HS-5 (cell line): ENCODE measurements around the gene CEND1.

Experiments
- DNase-seq: peaks from one replicate; pipeline ENCODE4 v3.0.0-alpha.2; 2012; ENCODE audit warnings: low read depth

The CEND1 gene

DNA sequence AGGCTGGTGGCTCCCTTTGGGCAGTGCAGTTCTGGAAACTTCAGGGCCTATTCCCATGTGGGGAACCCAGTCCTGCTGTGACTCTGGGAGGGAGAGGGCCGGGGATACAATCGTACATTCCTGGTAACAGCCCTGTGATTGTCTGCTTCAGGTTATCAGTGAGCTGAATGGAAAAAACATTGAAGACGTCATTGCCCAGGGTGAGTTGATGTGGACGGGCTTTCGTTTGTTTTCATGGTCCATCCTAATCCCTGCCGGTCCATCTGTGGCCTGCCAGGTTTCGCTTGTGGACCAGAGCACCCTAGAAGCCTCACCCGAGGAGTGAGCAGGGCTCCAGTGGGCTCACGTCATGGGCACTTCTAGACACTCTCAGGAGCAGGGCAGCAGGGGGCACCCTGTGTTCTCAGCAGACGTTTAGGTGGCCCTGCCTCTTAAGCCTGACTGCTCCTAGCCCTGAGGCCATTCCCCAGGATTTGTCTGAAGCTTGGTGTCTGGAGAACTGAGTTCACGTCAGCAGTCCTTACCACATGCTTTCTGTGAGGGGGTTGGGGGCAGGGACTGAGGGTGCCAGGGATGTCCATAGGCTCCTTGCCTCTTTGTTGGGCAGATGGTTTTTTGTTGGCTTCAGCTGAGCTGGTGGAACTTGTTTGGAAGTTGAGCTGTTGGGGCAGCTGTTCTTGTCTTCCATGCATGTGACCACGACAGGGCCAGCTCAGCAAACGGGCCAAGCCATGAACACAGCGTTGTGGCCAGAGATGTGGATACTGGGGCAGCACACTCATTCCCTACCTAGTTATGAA is 21.8 kb upstream of the CEND1 start:
- no peak for DNase-seq

DNA sequence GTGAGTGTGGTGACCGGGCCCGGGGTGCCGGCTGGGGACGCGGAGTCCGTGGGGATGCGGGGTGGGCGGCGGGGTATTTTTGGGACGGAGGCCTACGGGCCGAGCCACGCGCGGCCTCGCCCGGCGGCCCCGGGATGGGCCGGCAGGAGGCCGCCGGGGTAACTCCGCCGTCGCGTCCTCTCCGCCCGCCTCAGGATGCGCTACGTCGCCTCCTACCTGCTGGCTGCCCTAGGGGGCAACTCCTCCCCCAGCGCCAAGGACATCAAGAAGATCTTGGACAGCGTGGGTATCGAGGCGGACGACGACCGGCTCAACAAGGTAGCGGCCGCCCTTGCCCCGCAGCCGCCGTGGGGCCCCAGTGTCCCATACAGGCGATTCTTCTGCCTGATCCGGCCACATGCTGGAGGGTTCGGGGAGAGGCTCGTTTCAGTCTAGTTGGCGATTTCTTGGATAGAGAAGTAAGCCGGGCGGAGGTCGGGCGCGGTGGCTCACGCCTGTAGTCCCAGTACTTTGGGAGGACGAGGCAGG is 20.2 kb upstream of the CEND1 start:
- no peak for DNase-seq

DNA sequence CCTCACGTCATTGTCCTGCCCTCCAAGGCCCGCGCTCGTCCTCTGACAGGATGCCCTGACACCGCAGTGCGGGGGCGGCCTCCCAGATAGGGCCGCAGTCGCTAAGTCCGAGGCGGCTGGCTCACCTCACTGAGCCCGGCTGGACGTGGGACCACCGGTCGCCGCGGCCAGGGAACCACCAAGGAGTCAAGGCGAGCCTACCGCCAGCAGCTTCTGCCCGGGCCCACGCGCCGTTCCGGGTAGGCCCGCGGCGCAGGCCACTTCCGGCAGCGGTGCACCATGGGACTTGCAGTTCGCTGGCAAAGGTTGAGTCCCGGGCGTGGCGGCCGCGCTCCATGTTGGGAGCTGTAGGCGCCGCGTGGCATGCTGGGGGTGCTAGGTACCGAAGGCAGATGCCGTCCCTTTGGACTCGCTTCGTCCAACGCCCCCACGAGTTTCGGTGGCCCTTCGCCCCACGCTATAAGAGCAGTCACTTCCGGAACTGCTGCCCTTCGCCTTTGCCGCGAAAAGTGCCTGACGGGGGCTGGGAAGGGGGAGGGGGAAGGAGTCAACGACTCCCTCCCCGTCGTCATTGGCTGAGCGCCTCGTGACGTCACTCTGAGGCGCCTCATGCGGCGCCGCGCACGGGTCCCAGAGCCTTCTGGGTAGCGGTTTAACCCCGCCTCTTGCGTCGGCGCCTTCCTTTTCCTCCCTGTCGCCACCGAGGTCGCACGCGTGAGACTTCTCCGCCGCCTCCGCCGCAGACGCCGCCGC is 19.6 kb upstream of the CEND1 start, which contains the start of gene RPLP2:
TSS of gene RPLP2 (plus strand) at position 681 of the 753 bp plus-strand sequence. CDS start 268 bp downstream, outside the sequence.
- peak; percentile 89 for DNase-seq

DNA sequence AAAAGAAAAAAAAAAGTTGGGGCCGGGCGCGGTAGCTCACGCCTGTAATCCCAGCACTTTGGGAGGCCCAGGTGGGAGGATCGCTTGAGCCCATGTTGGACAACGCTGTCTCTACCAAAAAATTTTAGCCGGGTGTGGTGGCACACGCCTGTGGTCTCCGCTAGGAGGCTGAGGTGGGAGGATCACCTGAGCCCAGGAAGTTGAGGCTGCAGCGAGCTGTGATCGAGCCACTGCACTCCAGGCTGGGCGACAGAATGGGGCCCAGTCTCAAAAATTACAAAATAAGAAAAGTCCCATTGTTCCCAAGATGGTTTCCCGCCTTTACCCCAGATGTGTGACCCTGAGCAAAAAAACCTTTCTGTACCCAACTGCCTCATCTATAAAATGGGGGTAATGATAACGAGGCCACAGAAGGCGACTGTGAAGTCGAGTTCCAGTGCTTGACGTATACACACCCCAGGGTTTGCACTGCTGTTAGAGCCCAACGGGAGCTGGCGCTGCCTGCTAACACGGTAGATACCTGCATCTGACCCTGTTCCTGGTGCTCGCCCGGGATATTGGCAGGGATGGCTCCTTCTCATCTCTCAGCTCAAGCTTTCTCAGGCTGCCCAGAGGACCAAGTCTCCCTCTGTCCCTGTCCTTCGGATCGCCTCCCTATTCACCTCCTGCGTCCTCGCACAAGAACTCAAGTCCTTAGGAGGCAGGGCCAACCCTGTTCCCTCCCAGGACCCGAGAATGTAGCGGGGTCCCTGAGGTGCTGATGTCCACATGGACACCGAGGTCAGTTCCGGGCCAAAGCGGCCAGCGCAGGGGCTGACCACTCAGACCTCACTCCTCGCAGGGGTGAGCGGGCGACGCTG is 18.8 kb upstream of the CEND1 start:
- no peak for DNase-seq

DNA sequence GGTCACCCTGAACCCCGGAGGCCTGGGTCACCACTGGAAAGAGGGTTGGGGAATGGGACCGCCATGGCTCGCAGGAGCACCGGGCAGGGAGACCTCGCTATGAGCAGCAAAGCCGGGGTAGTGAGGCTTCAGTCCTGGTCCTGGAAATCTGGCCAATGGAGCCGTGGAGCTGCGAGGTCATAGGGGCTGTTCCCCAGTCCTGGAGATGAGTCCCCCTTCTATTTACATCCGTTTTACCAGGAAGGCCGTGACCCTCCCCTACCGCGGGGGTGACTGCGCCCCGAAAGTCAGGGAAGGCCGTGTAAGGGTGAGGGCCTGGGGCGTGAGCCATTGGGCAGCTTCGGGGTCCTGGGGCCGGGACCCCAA is 14.7 kb upstream of the CEND1 start:
- DNase-seq: no peak

DNA sequence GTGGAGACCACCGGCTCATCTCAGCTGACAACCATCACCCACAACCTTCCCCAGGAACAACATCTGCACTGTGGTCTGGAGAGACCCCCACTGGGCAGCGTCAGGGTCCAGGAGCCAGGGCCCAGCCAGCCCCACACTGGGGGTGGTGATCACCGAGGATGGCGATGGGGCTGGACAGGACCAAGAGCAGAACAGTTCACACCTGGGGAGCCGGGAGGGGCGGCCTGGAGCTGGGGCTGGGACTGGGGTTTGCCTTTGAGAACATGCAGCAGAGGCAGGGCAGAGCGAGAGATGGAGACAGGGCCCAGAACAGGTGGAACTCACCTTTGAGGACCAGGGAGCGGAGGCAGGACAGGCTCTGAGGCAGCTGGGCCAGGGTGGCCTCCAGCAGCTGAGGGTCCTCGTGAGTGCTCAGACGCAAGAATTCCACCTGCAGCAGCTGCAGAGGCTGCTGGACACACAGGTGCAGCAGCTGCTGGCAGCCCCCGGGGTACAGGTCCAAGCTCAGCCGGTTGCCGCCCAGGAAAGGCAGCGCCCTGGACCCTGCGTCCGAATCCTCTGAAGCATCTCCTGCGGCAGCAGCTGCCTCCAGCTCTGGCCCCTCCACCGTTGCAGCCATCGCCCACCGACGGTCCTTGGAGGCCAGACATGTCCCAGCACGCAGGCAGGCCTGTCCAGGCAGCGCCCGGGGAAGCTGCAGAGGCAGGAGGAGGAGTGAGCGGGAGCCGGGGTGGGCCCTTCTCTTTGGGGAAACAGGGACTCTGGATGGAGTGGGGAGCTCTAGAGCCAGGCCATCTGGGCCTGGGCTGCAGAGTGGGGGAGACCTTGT is 14.1 kb upstream of the CEND1 start:
- DNase-seq: no peak

DNA sequence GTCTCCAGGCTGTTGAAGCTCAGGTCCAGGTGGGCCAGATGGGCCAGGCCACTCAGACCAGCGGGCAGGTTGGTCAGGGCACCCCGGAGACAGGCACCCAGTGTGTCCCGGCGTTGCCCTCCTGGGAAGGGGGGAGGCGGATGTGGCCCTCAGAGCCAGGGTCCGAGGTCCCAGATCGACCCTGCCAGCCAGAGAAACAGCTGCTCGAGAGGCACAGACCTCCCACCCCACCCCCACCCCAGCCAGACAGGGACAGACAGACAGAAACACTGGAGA is 13.5 kb upstream of the CEND1 start:
- DNase-seq: no peak

DNA sequence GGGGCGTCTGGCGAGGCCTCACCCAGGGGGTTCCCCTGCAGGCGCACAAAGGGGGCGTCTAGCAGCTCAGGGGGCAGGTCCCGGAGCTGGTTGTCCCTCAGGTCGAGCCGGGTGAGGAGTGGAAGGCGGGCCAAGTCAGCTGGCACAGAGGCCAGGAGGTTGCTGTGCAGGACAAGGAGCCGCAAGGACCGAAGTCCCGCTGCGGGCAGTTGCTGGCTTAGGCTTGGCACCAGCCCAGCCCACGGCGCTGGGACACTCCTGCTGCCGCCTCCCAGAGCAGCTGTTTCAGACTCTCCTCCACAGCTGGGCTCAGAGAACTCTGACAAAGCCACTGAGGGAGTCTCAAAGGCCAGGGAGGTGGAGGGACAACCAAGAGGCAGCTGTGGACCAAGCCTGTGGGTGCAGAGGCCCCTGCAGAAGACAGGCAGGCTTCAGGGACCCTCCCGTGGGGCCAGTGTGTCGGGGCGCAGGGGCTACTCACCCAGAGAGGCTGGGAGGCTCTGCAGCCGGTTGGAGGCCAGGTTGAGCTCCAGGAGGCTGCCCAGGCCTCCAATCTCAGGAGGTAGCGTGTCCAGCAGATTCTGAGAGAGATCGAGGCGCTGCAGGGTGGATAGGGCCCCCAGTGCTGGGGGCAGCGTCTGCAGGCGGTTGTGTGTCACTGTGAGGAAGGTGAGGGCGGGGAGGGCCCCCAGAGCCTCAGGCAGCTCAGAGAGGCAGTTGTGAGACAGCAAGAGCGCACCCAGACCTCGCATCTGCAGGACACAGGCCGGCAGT is 13.0 kb upstream of the CEND1 start:
- DNase-seq: no peak

DNA sequence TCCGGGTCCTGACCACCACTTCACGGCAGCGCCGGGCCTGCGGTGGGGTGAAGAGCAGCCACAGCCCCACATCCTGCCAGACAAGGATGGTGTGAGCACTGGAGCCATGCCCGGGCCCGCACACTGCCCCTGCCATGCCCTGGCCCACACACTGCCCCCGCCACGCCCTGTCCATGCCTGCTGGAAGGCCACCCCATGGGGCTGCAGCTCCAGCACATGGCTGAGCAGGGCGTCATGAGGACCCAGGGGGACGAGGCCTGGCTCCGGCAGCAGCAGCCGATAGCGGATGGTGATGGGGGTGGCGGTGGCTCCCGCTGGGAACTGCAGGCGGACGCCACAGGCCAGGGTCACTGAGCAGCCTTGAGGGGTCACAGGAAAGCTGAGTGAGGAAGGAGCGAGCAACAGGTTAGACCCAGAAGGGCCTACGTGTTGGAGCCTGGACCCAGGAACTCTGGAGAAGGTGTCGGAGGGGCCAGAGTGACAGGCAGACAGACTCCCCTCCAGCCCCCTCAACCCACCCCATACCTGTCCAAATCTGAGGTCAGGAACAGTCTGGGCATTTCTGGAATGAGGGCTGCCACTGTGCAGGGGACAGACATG is 12.2 kb upstream of the CEND1 start:
- no peak for DNase-seq

DNA sequence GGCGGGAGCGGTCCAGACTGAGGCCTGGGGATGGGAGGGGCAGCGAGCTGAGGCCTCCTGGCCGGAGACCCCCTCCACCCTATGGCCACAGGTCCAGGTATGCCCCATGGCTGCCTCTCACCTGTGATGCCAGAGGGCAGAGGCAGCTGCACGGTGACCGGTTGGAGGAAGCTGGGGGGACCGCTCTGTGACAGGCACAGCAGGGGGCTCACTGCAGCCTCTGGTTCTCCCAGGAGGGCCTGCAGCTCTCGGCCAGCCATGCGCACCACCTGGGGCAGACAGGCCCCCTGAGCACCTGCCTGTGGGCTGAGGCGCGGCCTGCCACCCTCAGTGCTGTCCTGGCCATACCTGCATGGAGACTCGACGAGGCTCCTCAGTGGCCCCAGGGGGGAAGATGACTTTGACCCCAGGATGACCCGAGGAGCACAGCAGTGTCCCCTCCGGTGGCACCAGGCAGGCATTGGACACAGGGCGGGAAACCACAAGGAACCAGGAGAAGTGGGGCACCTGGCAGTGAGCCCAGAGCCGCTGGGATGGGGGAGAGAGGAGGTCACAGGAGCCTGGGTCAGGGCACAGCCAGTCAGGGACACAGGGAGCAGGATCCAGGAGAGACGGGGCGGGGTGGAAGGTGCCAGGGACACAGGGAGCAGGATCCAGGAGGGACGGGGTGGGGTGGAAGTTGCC is 11.3 kb upstream of the CEND1 start:
- no peak for DNase-seq

DNA sequence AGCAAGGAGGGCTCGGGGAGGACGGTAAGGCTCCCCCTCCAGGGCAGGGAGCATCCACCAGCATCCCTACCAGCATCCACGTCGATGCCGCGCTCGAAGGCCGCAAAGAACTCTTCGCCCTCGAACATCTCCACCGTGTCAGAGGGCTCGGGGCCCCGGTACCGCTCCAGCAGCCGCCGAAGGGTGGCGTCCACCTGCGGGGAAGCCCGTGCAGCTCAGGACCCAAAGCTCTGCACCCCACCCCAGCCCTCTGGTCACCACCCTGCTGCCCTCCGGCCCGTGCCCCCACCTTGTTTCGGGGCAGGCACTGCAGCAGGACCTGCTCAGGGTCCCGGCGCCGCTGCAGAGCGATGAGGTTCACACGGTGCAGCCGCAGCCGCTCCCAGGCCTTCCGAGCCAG is 10.6 kb upstream of the CEND1 start:
- no peak for DNase-seq

DNA sequence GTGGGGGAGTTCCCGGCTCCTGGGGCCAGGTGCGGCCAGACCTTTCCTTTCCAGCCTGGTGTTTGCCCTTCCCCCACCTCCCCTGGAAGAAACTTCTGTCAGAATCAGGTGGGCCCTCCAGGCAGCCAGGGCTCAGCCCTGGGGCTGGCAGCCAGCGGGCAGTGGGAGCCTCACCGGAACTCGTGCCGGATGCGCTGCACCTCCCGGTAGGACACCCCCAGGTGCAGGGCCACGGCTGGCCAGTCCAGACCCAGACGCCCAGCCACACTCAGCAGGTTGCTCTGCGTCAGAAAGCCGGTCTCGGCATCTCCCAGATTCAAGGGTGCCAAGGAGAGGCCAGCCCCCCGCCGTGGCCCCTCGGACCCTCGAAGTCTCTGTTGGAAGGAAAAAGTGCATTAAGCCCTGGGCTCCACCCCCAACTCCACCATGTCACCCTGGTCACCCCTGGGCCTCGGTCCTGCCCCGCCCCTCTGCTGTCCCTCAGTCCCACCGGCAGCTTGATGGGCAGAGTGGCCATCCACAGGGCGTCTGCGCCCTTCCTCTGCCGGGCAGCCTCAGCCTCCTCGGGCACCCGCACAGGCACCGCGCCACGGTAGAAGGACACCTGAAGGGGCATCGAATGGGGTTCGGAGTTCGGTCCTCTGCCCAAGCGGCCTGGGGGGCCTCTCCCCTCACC is 9.9 kb upstream of the CEND1 start:
- DNase-seq: no peak

DNA sequence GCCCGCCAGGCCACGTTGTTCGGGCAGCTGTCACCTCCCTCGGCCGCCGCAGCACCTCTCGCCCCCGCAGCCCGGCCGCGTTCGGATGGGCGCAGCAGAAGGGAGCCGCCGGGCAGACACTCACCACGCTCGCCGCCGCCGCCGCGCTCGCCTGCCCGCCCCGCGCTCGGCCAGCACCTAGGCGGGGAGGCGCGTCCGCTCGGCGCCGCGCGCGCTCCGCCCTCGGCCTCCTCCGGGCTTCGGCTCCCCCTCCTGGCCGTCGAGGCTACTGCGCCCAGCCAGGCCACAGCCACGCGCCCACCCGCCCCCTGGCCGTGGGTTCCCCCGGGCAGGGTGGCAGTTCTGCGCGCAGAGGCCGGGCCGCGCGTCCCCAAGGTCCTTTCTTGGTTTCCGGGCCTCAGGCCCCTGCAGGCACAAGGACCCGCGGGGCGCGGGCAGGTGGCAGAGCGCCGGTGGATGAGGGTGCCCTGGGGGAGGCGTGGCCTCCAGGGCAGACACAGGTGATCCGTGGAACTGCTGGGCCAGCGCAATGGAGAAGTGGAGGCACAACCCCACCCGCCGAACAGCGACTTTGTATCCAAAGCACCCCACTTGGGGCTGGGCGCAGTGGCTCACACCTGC is 8.3 kb upstream of the CEND1 start, which contains the start of gene SLC25A22:
TSS of gene SLC25A22 (minus strand) at position 189 of the 621 bp plus-strand sequence. CDS start 3,275 bp downstream, outside the sequence.
- DNase-seq: no peak

DNA sequence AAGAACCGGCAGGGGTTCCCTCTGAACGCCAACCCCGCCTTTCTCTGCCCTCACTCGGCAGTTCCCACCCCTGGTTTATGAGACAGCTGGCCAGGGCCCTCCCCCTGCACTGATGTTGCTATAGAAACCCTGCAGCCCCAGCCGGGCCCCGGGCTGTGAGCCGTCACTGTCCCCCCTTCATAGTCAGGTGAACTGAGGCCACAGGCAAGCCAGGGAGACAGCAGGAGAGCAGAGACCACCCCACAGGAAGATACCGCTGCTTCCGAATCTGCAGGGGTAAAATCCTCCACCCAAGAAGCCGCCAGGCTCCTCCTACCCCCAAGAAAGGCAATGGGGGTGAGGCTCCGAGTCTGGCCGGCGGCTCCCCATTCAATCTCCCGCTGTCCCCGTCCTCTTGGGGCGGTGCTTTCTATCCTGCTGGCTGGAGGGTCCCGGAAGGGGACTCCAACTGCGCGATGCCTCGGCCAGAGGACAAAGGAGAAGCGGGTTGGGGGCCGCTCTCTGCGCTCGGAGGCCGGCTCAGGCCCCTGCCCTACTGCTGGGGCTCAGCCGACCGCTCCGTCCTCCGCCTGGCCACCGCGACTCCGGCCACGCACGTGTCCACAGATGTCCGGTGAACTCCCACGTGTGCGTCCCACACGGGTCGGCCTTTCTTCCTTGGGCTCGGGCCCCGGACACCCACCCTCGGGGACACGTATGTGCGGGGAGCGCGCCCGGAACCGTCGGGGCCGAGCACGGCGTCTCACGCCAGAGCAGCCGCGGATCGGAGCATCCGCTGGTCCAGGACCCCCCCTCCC is 7.6 kb upstream of the CEND1 start:
- no peak for DNase-seq

DNA sequence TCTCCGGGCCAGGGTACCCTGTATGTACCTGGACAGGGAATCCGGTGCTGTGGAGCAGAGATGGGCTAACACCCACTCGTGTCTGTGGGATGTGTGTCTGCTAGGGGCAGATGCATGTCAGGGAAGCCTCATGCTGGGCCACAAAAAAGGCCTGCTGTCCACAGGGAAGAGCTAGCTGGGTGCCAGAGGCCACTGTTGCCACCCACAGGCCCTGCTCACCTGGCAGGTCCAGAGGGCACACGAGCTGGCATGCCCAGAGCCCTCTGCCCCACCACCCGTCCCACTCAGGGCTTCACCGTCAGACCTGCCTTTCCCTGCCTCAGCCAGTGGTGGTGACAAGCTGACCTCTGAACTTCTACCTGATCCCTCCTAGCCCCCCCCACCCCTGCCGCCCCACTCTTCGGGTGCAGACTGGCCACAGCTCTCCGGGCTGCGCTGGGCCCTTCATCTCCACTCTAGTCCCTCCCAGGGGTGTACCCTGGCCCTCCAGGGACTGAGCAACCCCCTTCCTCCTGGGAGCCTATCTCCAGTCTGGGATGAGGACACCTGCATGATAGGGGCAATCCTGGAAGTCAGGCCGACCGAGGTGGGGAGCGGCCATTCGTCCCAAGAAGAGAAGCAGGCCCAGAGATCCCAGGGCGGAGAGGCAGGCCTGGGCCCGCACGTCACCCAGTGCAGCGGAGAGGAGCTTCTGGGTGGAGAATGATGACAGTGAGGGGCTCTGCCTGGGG is 6.8 kb upstream of the CEND1 start:
- no peak for DNase-seq

DNA sequence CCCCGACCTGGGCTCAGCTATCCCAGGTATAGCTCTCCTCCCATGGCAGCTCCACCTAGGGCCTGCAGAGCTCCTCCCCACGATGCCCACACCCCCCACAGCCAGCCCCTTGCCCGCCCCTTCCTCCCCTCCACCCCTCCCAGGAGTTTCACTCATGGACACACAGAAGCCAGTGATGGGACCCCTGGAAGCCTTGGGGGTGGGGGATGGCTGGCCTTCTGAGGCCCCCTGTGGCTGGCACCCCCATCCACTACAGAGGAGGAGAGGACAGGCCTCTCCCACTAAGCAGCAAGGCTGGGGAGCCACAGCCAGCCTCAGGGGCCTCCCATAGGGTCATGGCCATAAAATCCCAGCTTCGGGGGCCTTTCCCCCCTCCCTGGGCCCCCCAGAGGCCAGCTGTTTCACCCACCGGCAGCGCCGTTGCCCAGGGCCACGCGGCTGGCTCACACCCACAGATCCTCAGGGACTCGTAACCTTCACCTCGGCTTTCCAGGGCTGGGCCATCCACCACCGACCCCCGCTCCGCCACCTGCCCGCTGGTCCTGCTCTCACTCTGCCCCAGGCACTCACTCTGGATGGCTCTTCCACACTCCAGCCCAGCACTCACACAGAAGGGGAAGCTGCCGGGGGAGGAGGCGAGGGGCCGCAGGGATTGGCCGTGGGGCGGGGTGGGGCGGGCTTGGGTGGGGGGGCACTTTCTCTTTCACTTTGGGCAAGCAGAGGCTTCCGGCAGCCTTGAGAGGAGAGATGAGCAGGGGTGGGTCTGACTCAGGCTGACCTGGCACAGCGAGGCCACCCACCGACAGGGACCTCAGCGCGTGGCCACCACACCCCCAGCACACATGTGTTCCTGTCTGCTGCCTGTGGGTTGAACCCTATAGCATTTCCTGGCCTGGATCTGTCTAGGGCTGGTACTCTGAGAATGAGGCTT is 6.0 kb upstream of the CEND1 start:
- DNase-seq: no peak
